Measurements from ENCODE around the gene HLCS.

Gene HLCS

GRCh38 chr21:36749935-36750575, 216.4 kb downstream of the HLCS start:
- no peak overlapping the region for H3K4ac ChIP-seq (ENCODE audit: low read length)
- peak overlapping the region; percentile 70 for H2AFZ ChIP-seq (ENCODE audit: low read length)
- H3K9me3 ChIP-seq (replicated peaks in 1 of 2; ENCODE audit: control insufficient read depth in 2 of 2, insufficient read depth in 1 of 2, low read depth in 1 of 2, low read length in 2 of 2): peaks cover 0 to 4% of the 10 kb centered on the region in 2 donors
- no peak overlapping the region for H3K4me3 ChIP-seq (ENCODE audit: low read length in 2 of 2)
- DNase-seq (ENCODE audit: low spot score): peak; percentile 88
- H3K27ac ChIP-seq (replicated peaks; ENCODE audit: low read length): peak overlapping the region; percentile 95
- no peak overlapping the region for H3K4me2 ChIP-seq (ENCODE audit: insufficient read depth, low read length, poor library complexity, severe bottlenecking)
- no peaks in the 10 kb centered on the region for H3K79me1 ChIP-seq (ENCODE audit: low read depth, low read length)
- peaks cover 26 to 33% of the 10 kb centered on the region in 2 donors for H3K4me1 ChIP-seq (ENCODE audit: control insufficient read depth in 2 of 2, insufficient read depth in 1 of 2, low read depth in 1 of 2, low read length in 2 of 2)
- H3K27me3 ChIP-seq (ENCODE audit: control insufficient read depth in 3 of 3, insufficient read depth in 3 of 3, low read depth in 1 of 3, low read length in 3 of 3): no peaks in the 10 kb centered on the region
- no peak overlapping the region for H3K14ac ChIP-seq (ENCODE audit: low read length)
- peak overlapping the region; percentile 19 for H2BK5ac ChIP-seq (ENCODE audit: low read length)
- no peak overlapping the region for H2BK15ac ChIP-seq (ENCODE audit: low read length)
- no peak overlapping the region for H3K23ac ChIP-seq (ENCODE audit: low read depth, low read length, poor library complexity)
- peak overlapping the region; percentile 15 for H3K18ac ChIP-seq (ENCODE audit: low read length)
- no CpG with 5 or more reads among the region's 14 CpGs for WGBS, 2 donors (ENCODE audit: extremely low coverage in 2 of 2, insufficient read length in 2 of 2, insufficient replicate concordance in 1 of 2)
- H2BK12ac ChIP-seq (ENCODE audit: low read length): no peak overlapping the region
- H3K9ac ChIP-seq (ENCODE audit: low read depth, low read length, poor library complexity): no peak overlapping the region
- no peak overlapping the region for H2AK5ac ChIP-seq (ENCODE audit: low read depth, low read length)
- H4K91ac ChIP-seq (ENCODE audit: low read depth, low read length, poor library complexity): no peak overlapping the region
- no peak overlapping the region for H2BK120ac ChIP-seq (ENCODE audit: low read depth, low read length)
- no peak overlapping the region for H4K8ac ChIP-seq (ENCODE audit: low read depth, low read length)
- H3K36me3 ChIP-seq (replicated peaks in 1 of 2; ENCODE audit: control insufficient read depth in 2 of 2, insufficient read depth in 2 of 2, low read length in 2 of 2): peaks cover 0 to 5% of the 10 kb centered on the region in 2 donors

GRCh38 chr21:36747815-36748383, 218.6 kb downstream of the HLCS start:
- no CpG with 5 or more reads among the region's 80 CpGs for WGBS, 2 donors (ENCODE audit: extremely low coverage in 2 of 2, insufficient read length in 2 of 2, insufficient replicate concordance in 1 of 2)
- Histone ChIP-seq H3K27ac (replicated peaks; ENCODE audit: low read length) (peak overlapping the region; percentile 35), H3K27me3 (ENCODE audit: control insufficient read depth in 3 of 3, insufficient read depth in 3 of 3, low read depth in 1 of 3, low read length in 3 of 3) (no peaks in the 10 kb centered on the region), H2BK12ac (ENCODE audit: low read length) (peak overlapping the region; percentile 86), H3K9me3 (replicated peaks in 1 of 2; ENCODE audit: control insufficient read depth in 2 of 2, insufficient read depth in 1 of 2, low read depth in 1 of 2, low read length in 2 of 2) (peaks cover 0 to 4% of the 10 kb centered on the region in 2 donors), H3K36me3 (replicated peaks in 1 of 2; ENCODE audit: control insufficient read depth in 2 of 2, insufficient read depth in 2 of 2, low read length in 2 of 2) (no peaks in the 10 kb centered on the region), H2AFZ (ENCODE audit: low read length) (peak overlapping the region; percentile 61), H3K14ac (ENCODE audit: low read length) (no peak overlapping the region), H2AK5ac (ENCODE audit: low read depth, low read length) (peak overlapping the region; percentile 86), H3K4me3 (ENCODE audit: low read length in 2 of 2) (peak overlapping the region; percentile 24 to 80), H3K18ac (ENCODE audit: low read length) (peak overlapping the region; percentile 98), H3K4ac (ENCODE audit: low read length) (no peak overlapping the region), H3K9ac (ENCODE audit: low read depth, low read length, poor library complexity) (peak overlapping the region; percentile 82), H3K4me2 (ENCODE audit: insufficient read depth, low read length, poor library complexity, severe bottlenecking) (peak overlapping the region; percentile 86), H2BK120ac (ENCODE audit: low read depth, low read length) (peak overlapping the region; percentile 94), H3K4me1 (ENCODE audit: control insufficient read depth in 2 of 2, insufficient read depth in 1 of 2, low read depth in 1 of 2, low read length in 2 of 2) (peaks cover 27 to 30% of the 10 kb centered on the region in 2 donors), H2BK5ac (ENCODE audit: low read length) (peak overlapping the region; percentile 72), H4K8ac (ENCODE audit: low read depth, low read length) (no peak overlapping the region), H3K79me1 (ENCODE audit: low read depth, low read length) (peaks cover 3% of the 10 kb centered on the region), H4K91ac (ENCODE audit: low read depth, low read length, poor library complexity) (no peak overlapping the region), H2BK15ac (ENCODE audit: low read length) (peak overlapping the region; percentile 89), H3K23ac (ENCODE audit: low read depth, low read length, poor library complexity) (peak overlapping the region; percentile 21)
- peak; percentile 66 for DNase-seq (ENCODE audit: low spot score)

GRCh38 chr21:36747041-36747814, 219.2 kb downstream of the HLCS start:
- Histone ChIP-seq H3K4me1 (ENCODE audit: control insufficient read depth in 2 of 2, insufficient read depth in 1 of 2, low read depth in 1 of 2, low read length in 2 of 2) (peaks cover 29 to 33% of the 10 kb centered on the region in 2 donors), H2BK15ac (ENCODE audit: low read length) (no peak overlapping the region), H4K91ac (ENCODE audit: low read depth, low read length, poor library complexity) (no peak overlapping the region), H3K4me3 (ENCODE audit: low read length in 2 of 2) (peak overlapping the region; percentile 24 to 80), H3K14ac (ENCODE audit: low read length) (no peak overlapping the region), H3K18ac (ENCODE audit: low read length) (peak overlapping the region; percentile 97), H2AFZ (ENCODE audit: low read length) (peak overlapping the region; percentile 37), H3K23ac (ENCODE audit: low read depth, low read length, poor library complexity) (no peak overlapping the region), H3K27me3 (ENCODE audit: control insufficient read depth in 3 of 3, insufficient read depth in 3 of 3, low read depth in 1 of 3, low read length in 3 of 3) (no peaks in the 10 kb centered on the region), H3K9ac (ENCODE audit: low read depth, low read length, poor library complexity) (peak overlapping the region; percentile 86), H3K4ac (ENCODE audit: low read length) (no peak overlapping the region), H3K36me3 (replicated peaks in 1 of 2; ENCODE audit: control insufficient read depth in 2 of 2, insufficient read depth in 2 of 2, low read length in 2 of 2) (no peaks in the 10 kb centered on the region), H2BK120ac (ENCODE audit: low read depth, low read length) (peak overlapping the region; percentile 89), H3K27ac (replicated peaks; ENCODE audit: low read length) (no peak overlapping the region), H2BK5ac (ENCODE audit: low read length) (no peak overlapping the region), H3K4me2 (ENCODE audit: insufficient read depth, low read length, poor library complexity, severe bottlenecking) (peak overlapping the region; percentile 86), H4K8ac (ENCODE audit: low read depth, low read length) (no peak overlapping the region), H3K79me1 (ENCODE audit: low read depth, low read length) (peaks cover 3% of the 10 kb centered on the region), H3K9me3 (replicated peaks in 1 of 2; ENCODE audit: control insufficient read depth in 2 of 2, insufficient read depth in 1 of 2, low read depth in 1 of 2, low read length in 2 of 2) (peaks cover 0 to 4% of the 10 kb centered on the region in 2 donors), H2AK5ac (ENCODE audit: low read depth, low read length) (peak overlapping the region; percentile 85), H2BK12ac (ENCODE audit: low read length) (no peak overlapping the region)
- WGBS, 2 donors (ENCODE audit: extremely low coverage in 2 of 2, insufficient read length in 2 of 2, insufficient replicate concordance in 1 of 2): no CpG with 5 or more reads among the region's 62 CpGs
- DNase-seq (ENCODE audit: low spot score): no peak

- H3K4ac ChIP-seq (ENCODE audit: low read length): no peak overlapping the region
- no peak overlapping the region for H3K14ac ChIP-seq (ENCODE audit: low read length)
- H3K4me1 ChIP-seq (ENCODE audit: control insufficient read depth in 2 of 2, insufficient read depth in 1 of 2, low read depth in 1 of 2, low read length in 2 of 2): peaks cover 17 to 23% of the 10 kb centered on the region in 2 donors
- peaks cover 3% of the 10 kb centered on the region for H3K79me1 ChIP-seq (ENCODE audit: low read depth, low read length)
- H2AFZ ChIP-seq (ENCODE audit: low read length): no peak overlapping the region
- DNase-seq (ENCODE audit: low spot score): no peak
- H4K8ac ChIP-seq (ENCODE audit: low read depth, low read length): no peak overlapping the region
- no peak overlapping the region for H2BK5ac ChIP-seq (ENCODE audit: low read length)
- peak overlapping the region; percentile 3 for H2BK12ac ChIP-seq (ENCODE audit: low read length)
- no peak overlapping the region for H3K4me3 ChIP-seq (ENCODE audit: low read length in 2 of 2)
- H4K91ac ChIP-seq (ENCODE audit: low read depth, low read length, poor library complexity): no peak overlapping the region
- H3K27me3 ChIP-seq (ENCODE audit: control insufficient read depth in 3 of 3, insufficient read depth in 3 of 3, low read depth in 1 of 3, low read length in 3 of 3): no peaks in the 10 kb centered on the region
- H2BK15ac ChIP-seq (ENCODE audit: low read length): no peak overlapping the region
- peaks cover 0 to 4% of the 10 kb centered on the region in 2 donors for H3K9me3 ChIP-seq (replicated peaks in 1 of 2; ENCODE audit: control insufficient read depth in 2 of 2, insufficient read depth in 1 of 2, low read depth in 1 of 2, low read length in 2 of 2)
- no peak overlapping the region for H3K18ac ChIP-seq (ENCODE audit: low read length)
- H3K27ac ChIP-seq (replicated peaks; ENCODE audit: low read length): no peak overlapping the region
- no peak overlapping the region for H3K4me2 ChIP-seq (ENCODE audit: insufficient read depth, low read length, poor library complexity, severe bottlenecking)
- H3K23ac ChIP-seq (ENCODE audit: low read depth, low read length, poor library complexity): no peak overlapping the region
- peak overlapping the region; percentile 13 for H2AK5ac ChIP-seq (ENCODE audit: low read depth, low read length)
- WGBS, 2 donors (ENCODE audit: extremely low coverage in 2 of 2, insufficient read length in 2 of 2, insufficient replicate concordance in 1 of 2): no CpG with 5 or more reads among the region's 5 CpGs
- H3K9ac ChIP-seq (ENCODE audit: low read depth, low read length, poor library complexity): no peak overlapping the region
- no peak overlapping the region for H2BK120ac ChIP-seq (ENCODE audit: low read depth, low read length)
- H3K36me3 ChIP-seq (replicated peaks in 1 of 2; ENCODE audit: control insufficient read depth in 2 of 2, insufficient read depth in 2 of 2, low read length in 2 of 2): no peaks in the 10 kb centered on the region
Measured at GRCh38 chr21:36745459-36745858, 221.0 kb downstream of the HLCS start.

Data from neuronal stem cell (in vitro differentiated cells).